OCI-LY1 (cell line): ENCODE results near the gene COMMD7.
"Not testable (repeated sequence)": the region's sequence is repeated elsewhere in the genome, so short reads cannot be mapped to it uniquely, and the experiment has no call there.

Experiments
- H2AFZ ChIP-seq: fragments of 200-600 bp; sonication (generic), shearing (Covaris generic); 2 replicates; pipeline ENCODE4 v1.6.0; 2014; ENCODE audit warnings: antibody characterized with exemption, mild to moderate bottlenecking, low read length
- H3F3A ChIP-seq: fragments of 200-600 bp; sonication (generic), shearing (Covaris generic); 2 replicates; pipeline ENCODE4 v1.6.0; 2014; ENCODE audit warnings: mild to moderate bottlenecking, antibody characterized with exemption, low read length, moderate library complexity; ENCODE audit not compliant: insufficient read depth
- H3K27ac ChIP-seq: fragments of 200-600 bp; sonication (generic); 2 replicates; pipeline ENCODE4 v1.5.1; 2014; ENCODE audit warnings: low read length, mixed run types, mild to moderate bottlenecking, low read depth; ENCODE audit not compliant: poor library complexity, severe bottlenecking
- H3K27me3 ChIP-seq: fragments of 200-600 bp; sonication (generic); 2 replicates; pipeline ENCODE4 v1.6.0; 2014; ENCODE audit warnings: antibody characterized with exemption, mild to moderate bottlenecking, low read length, moderate library complexity; ENCODE audit not compliant: insufficient read depth
- H3K36me3 ChIP-seq: fragments of 200-600 bp; sonication (generic); 2 replicates; pipeline ENCODE4 v1.6.1; 2014; ENCODE audit warnings: mild to moderate bottlenecking, antibody characterized with exemption, low read length, moderate library complexity, mixed read lengths; ENCODE audit not compliant: insufficient read depth
- H3K4me1 ChIP-seq: fragments of 200-600 bp; sonication (generic); 2 replicates; pipeline ENCODE4 v1.5.1; 2014; ENCODE audit warnings: mild to moderate bottlenecking, low read length, moderate library complexity; ENCODE audit not compliant: insufficient read depth, severe bottlenecking
- H3K4me2 ChIP-seq: fragments of 200-600 bp; sonication (generic), shearing (Covaris generic); 2 replicates; pipeline ENCODE4 v1.6.1; 2014; ENCODE audit warnings: low read length
- H3K4me3 ChIP-seq: fragments of 200-600 bp; sonication (generic); 2 replicates; pipeline ENCODE4 v1.5.1; 2014; ENCODE audit warnings: low read length, low read depth, mild to moderate bottlenecking, mixed read lengths; ENCODE audit not compliant: poor library complexity, severe bottlenecking
- H3K79me2 ChIP-seq: fragments of 200-600 bp; shearing (Covaris generic); 2 replicates; pipeline ENCODE4 v1.6.1; 2016; ENCODE audit warnings: mixed run types, low read length, mixed read lengths; ENCODE audit not compliant: insufficient read depth
- H3K9ac ChIP-seq: fragments of 200-600 bp; sonication (generic), shearing (Covaris generic); 2 replicates; pipeline ENCODE4 v1.6.1; 2014; ENCODE audit warnings: mild to moderate bottlenecking, low read length, mixed read lengths
- H3K9me2 ChIP-seq: fragments of 200-600 bp; sonication (generic), shearing (Covaris generic); 2 replicates; pipeline ENCODE4 v1.6.1; 2014; ENCODE audit warnings: low read depth, mild to moderate bottlenecking, low read length, mixed read lengths
- H3K9me3 ChIP-seq: fragments of 200-600 bp; shearing (Covaris generic); 2 replicates; pipeline ENCODE4 v1.6.1; 2014; ENCODE audit warnings: low read length, mixed read lengths
- H4K20me1 ChIP-seq: fragments of 200-600 bp; sonication (generic), shearing (Covaris generic); 2 replicates; pipeline ENCODE4 v1.6.0; 2016; ENCODE audit warnings: mild to moderate bottlenecking, low read length; ENCODE audit not compliant: insufficient read depth
- EZH2 ChIP-seq: fragments of 200-600 bp; sonication (generic), shearing (Covaris generic); IDR thresholded peaks from 2 replicates; pipeline ENCODE4 v1.8.0; 2017; ENCODE audit warnings: borderline replicate concordance, mixed run types, mild to moderate bottlenecking, antibody characterized with exemption, low read length, moderate library complexity, mixed read lengths
- TF ChIP-seq, protein P1 (sequence below): fragments of 200-600 bp; sonication (generic), shearing (Covaris generic); IDR thresholded peaks from 2 replicates; pipeline ENCODE4 v1.5.1; 2017; ENCODE audit warnings: mild to moderate bottlenecking, antibody characterized with exemption, low read length, moderate library complexity, mixed read lengths

Gene COMMD7

DNA sequence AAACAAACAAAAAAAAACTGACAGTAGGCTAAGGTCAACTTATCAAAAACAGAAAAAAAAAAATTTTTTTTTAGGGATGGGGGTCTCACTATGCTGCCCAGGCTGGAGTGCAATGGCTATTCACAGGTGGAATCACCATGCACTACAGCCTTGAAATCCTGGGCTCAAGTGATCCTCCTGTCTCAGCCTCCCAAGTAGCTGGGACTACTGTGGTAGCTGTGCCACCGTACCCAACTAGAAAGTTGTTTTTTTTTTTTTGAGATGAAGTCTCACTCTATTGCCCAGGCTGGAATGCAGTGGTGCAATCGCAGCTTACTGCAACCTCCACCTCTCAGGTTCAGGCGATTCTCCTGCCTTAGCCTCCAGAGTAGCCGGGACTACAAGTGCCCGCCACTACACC, 2.1 kb downstream of the COMMD7 start:
- Histone ChIP-seq H3K9me3 (no peaks in the 10 kb centered on the region), H3K9me2 (no peaks in the 10 kb centered on the region), H3K4me3 (no peak overlapping the region), H3K27ac (peak overlapping the region; percentile 92), H3K36me3 (peaks cover 9% of the 10 kb centered on the region; the same call in 1 of the 2 replicates), H4K20me1 (no peaks in the 10 kb centered on the region), H2AFZ (no peak overlapping the region), H3F3A (no peaks in the 10 kb centered on the region), H3K4me1 (peaks cover 37% of the 10 kb centered on the region), H3K79me2 (no peaks in the 10 kb centered on the region; the same call in 1 of the 2 replicates), H3K27me3 (no peaks in the 10 kb centered on the region), H3K9ac (no peak overlapping the region), H3K4me2 (no peak overlapping the region)
- TF ChIP-seq, protein P1, sequence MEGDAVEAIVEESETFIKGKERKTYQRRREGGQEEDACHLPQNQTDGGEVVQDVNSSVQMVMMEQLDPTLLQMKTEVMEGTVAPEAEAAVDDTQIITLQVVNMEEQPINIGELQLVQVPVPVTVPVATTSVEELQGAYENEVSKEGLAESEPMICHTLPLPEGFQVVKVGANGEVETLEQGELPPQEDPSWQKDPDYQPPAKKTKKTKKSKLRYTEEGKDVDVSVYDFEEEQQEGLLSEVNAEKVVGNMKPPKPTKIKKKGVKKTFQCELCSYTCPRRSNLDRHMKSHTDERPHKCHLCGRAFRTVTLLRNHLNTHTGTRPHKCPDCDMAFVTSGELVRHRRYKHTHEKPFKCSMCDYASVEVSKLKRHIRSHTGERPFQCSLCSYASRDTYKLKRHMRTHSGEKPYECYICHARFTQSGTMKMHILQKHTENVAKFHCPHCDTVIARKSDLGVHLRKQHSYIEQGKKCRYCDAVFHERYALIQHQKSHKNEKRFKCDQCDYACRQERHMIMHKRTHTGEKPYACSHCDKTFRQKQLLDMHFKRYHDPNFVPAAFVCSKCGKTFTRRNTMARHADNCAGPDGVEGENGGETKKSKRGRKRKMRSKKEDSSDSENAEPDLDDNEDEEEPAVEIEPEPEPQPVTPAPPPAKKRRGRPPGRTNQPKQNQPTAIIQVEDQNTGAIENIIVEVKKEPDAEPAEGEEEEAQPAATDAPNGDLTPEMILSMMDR = no peak
- TF ChIP-seq EZH2 = no peak

DNA sequence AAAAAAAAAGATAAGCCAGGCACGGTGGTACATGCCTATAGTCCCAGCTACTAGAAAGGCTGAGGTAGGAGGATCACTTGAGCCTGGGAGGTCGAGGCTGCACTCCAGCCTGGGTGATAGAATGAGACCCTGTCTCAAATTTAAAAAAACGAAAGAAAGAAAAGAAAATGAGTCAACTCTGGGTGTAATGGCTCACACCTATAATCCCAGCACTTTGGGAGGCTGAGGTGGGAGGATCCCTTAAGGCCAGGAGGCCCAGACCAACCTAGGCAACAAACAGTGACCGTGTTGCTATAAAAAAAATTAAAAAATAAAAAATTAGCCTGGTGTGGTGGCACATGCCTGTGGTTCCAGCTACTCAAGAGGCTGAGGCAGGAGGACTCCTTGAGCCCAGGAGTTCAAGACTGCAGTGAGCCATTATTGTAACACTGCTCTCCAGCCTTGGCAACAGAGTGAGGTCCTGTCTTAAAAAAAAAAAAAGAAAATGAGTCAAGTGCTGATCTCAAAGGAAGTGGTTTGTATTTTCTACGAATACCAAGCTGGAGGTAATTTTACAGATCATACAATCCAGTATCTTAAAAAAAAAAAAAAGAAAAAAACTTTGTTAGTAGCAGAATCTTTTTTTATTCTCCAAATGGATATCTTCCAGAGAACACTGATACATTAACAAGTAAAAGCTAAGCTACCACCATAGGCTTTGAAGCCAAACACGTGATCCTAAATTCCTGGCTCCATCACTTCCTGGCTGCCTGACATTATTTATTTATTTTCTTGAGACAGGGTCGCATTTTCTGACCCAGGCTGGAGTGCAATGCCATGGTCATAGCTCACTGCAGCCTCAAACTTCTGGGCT, 5.7 kb downstream of the COMMD7 start:
- H3K4me2 ChIP-seq = no peak overlapping the region
- H3K27me3 ChIP-seq = no peaks in the 10 kb centered on the region
- H2AFZ ChIP-seq = no peak overlapping the region
- H3K9me3 ChIP-seq = no peaks in the 10 kb centered on the region
- no peaks in the 10 kb centered on the region; the same call in 1 of the 2 replicates for H3K79me2 ChIP-seq
- no peak overlapping the region for H3K27ac ChIP-seq
- H4K20me1 ChIP-seq = no peaks in the 10 kb centered on the region
- H3K9me2 ChIP-seq = no peaks in the 10 kb centered on the region
- peaks cover 9% of the 10 kb centered on the region; the same call in 1 of the 2 replicates for H3K36me3 ChIP-seq
- no peak overlapping the region for H3K4me3 ChIP-seq
- TF ChIP-seq, protein P1 = no peak
- no peak for TF ChIP-seq EZH2
- H3F3A ChIP-seq = no peaks in the 10 kb centered on the region
- peaks cover 13% of the 10 kb centered on the region for H3K4me1 ChIP-seq
- no peak overlapping the region for H3K9ac ChIP-seq

DNA sequence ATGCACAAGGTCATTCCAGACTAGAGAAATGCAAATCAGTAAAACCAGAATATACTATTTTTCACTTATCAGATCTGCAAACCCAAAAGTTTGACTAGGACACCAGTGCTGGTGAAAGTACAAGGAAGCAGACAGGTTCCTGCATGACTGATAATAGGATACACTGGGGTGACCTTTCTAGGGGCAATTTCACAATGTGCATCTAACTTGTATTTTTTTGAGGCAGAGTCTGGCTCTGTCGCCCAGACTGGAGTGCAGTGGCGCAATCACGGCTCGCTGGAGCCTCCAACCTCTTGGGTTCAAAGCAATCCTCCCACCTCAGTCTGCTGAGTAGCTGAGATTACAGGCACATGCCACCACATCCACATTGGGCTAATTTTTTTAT, 11.4 kb downstream of the COMMD7 start:
- no peaks in the 10 kb centered on the region for H3K79me2 ChIP-seq
- H2AFZ ChIP-seq = no peak overlapping the region
- H4K20me1 ChIP-seq = no peaks in the 10 kb centered on the region
- H3K9me2 ChIP-seq = no peaks in the 10 kb centered on the region
- no peaks in the 10 kb centered on the region for H3F3A ChIP-seq
- no peak overlapping the region for H3K4me3 ChIP-seq
- H3K27me3 ChIP-seq = no peaks in the 10 kb centered on the region
- H3K9me3 ChIP-seq = no peaks in the 10 kb centered on the region
- H3K4me2 ChIP-seq = no peak overlapping the region
- H3K9ac ChIP-seq = no peak overlapping the region
- no peak overlapping the region for H3K27ac ChIP-seq
- peaks cover 23% of the 10 kb centered on the region for H3K36me3 ChIP-seq
- TF ChIP-seq, protein P1 = no peak
- no peak for TF ChIP-seq EZH2
- peaks cover 9% of the 10 kb centered on the region for H3K4me1 ChIP-seq

DNA sequence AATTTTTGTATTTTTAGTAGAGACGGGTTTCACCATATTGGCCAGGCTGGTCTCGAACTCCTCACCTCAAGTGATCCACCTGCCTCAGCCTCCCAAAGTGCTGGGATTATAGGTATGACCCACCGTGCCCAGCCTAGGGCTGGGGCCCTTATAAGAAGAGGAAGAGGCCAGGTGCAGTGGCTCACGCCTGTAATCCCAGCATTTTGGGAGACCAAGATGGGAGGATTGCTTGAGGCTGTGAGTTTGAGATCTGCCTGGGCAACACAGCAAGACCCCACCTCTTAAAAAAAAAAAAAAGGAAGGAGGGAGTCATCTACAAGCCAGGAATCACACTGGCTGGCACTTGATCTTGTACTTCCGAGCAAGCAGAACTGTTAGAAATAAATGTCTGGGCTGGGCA, 13.9 kb downstream of the COMMD7 start:
- H4K20me1 ChIP-seq, H3K9me3 ChIP-seq, H3K4me2 ChIP-seq, H3K27ac ChIP-seq, H3F3A ChIP-seq, H2AFZ ChIP-seq, H3K9me2 ChIP-seq, H3K27me3 ChIP-seq, H3K4me3 ChIP-seq, H3K79me2 ChIP-seq, H3K9ac ChIP-seq, H3K4me1 ChIP-seq: not testable (repeated sequence)
- peaks cover 35% of the 10 kb centered on the region for H3K36me3 ChIP-seq

DNA sequence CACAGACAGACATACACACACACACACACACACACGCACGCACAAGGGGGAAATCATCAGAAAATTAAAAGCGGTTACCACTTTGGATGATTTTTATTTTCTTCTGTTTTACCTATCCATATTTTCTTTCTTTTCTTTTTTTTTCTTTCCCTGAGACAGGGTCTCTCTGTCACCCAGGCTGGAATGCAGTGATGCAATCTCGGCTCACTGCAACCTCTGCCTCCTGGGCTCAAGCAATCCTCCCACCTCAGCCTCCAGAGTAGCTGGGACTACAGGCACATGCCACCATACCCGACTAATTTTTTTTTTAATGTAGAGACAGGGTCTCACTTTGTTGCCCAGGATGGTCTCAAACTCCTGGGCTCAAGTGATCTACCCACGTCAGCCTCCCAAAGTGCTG, 14.8 kb downstream of the COMMD7 start:
- not testable (repeated sequence) for H3F3A ChIP-seq, H3K79me2 ChIP-seq, H3K4me1 ChIP-seq, H3K9me2 ChIP-seq, H3K27ac ChIP-seq, H4K20me1 ChIP-seq, H3K9me3 ChIP-seq, H3K4me3 ChIP-seq, H3K27me3 ChIP-seq, H3K9ac ChIP-seq, H2AFZ ChIP-seq, H3K4me2 ChIP-seq
- H3K36me3 ChIP-seq = peaks cover 35% of the 10 kb centered on the region
